Activated B cell treated with CpG ODN at 0.5 μM for 24 hours (primary cell): ENCODE results near the gene EXOSC1. TPM values are rescaled to one million over a fixed set of nuclear protein-coding genes. Genes with fewer than 3 reads are reported as not detected.
A peak's percentile ranks its signal among the peaks of the same experiment; 100 is the strongest.

Experiments used
- ATAC-seq: fragments of 200-7000 bp; cut with Tn5 transposase; one replicate; pipeline ENCODE4 v1.10.0; 2021; ENCODE audit warnings: low read depth, mild to moderate bottlenecking, moderate library complexity
- CTCF ChIA-PET: fragments of 350-600 bp; sonication (Branson Sonifier 250); formaldehyde crosslinking; loops from one replicate; lab custom pipeline; 2021; ENCODE audit warnings: antibody characterized with exemption; lab: Charles Lee
- POLR2A ChIA-PET: fragments of 350-600 bp; sonication (Branson Sonifier 250); formaldehyde crosslinking; loops from one replicate; lab custom pipeline; 2021; ENCODE audit warnings: antibody characterized with exemption; lab: Charles Lee
- DNase-seq: peaks from one replicate; pipeline ENCODE4 v3.0.0; 2022
- H3K27ac Mint-ChIP-seq: one replicate; pipeline ENCODE4 v1.8.0; 2020; ENCODE audit warnings: mixed read lengths
- H3K27me3 Mint-ChIP-seq: one replicate; pipeline ENCODE4 v1.8.0; 2021; ENCODE audit warnings: mixed read lengths
- H3K36me3 Mint-ChIP-seq: one replicate; pipeline ENCODE4 v1.8.0; 2021; ENCODE audit warnings: low read depth, mixed read lengths
- H3K4me1 Mint-ChIP-seq: one replicate; pipeline ENCODE4 v1.8.0; 2021; ENCODE audit warnings: mixed read lengths
- H3K4me3 Mint-ChIP-seq: one replicate; pipeline ENCODE4 v1.8.0; 2020; ENCODE audit warnings: mild to moderate bottlenecking, mixed read lengths
- H3K9me3 Mint-ChIP-seq: one replicate; pipeline ENCODE4 v1.8.0; 2020; ENCODE audit warnings: mixed read lengths
- intact Hi-C: fragments of 100-400 bp; cut with micrococcal nuclease; formaldehyde crosslinking; loops from one replicate; pipeline ENCODE4 v1.15.1; 2024
- total RNA-seq: library from RNA; stranded (reverse); gene quantifications from 2 replicates; pipeline ENCODE4 v1.2.3, GENCODE V29; 2022
- TF ChIP-seq, protein P1 (sequence below): fragments of 200-600 bp; IDR thresholded peaks from one replicate; pipeline ENCODE4 v1.8.0; 2022; ENCODE audit warnings: antibody characterized with exemption, mild to moderate bottlenecking

EXOSC1 gene
- total RNA-seq, 1 donor from 2014 or later: 53.8 TPM

DNA sequence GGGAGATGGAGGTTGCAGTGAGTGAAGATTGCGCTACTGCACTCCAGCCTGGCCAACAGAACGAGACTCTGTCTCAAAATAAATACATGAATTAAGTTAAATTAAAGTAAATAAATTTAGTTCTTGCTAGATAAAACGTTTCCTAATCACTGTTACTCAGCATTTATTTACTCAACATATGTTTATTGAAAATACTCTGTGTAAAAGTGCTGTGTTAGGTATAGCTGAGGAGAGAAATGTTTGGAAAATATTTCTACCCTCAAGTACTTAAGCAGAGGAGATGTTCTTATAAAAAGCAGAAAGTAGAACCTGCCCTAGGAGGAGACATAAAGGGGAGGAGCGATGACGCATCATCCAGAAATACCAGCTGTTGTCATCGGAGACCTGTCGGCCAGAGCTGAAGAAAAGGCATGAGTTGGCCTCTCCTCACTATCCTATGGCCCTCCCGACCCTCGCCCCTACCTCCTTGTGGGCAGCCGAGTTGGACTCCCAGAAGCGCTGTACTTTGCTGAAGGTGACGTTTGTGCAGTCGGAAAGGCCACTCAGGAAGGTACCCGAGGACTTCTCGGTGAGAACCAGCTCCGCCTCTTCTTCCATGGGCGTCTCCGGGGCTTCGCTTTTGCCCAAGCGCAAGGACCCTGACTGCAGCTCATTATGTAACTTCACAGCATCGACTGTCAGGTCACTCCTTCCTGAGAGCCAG is 45.8 kb downstream of the EXOSC1 start:
- Mint-ChIP-seq H3K4me3 (peak overlapping the region; percentile 91), H3K36me3 (peaks cover 19% of the 10 kb centered on the region), H3K27me3 (no peaks in the 10 kb centered on the region), H3K4me1 (peaks cover 17% of the 10 kb centered on the region), H3K9me3 (no peaks in the 10 kb centered on the region), H3K27ac (peak overlapping the region; percentile 92)
- ChIA-PET POLR2A (interaction anchor here (0.7 to 1.6 kb wide), 4 partner anchors 19 to 118 kb away, joined by 3 to 10 read pairs (median 3); no protein-coding TSS in a partner anchor), CTCF (interaction anchor here (0.8 kb wide), 1 partner anchor 122 kb away, joined by 3 read pairs; no protein-coding TSS in a partner anchor)
- ATAC-seq: peak; percentile 14
- intact Hi-C loops: no loop called here
- TF ChIP-seq, protein P1, sequence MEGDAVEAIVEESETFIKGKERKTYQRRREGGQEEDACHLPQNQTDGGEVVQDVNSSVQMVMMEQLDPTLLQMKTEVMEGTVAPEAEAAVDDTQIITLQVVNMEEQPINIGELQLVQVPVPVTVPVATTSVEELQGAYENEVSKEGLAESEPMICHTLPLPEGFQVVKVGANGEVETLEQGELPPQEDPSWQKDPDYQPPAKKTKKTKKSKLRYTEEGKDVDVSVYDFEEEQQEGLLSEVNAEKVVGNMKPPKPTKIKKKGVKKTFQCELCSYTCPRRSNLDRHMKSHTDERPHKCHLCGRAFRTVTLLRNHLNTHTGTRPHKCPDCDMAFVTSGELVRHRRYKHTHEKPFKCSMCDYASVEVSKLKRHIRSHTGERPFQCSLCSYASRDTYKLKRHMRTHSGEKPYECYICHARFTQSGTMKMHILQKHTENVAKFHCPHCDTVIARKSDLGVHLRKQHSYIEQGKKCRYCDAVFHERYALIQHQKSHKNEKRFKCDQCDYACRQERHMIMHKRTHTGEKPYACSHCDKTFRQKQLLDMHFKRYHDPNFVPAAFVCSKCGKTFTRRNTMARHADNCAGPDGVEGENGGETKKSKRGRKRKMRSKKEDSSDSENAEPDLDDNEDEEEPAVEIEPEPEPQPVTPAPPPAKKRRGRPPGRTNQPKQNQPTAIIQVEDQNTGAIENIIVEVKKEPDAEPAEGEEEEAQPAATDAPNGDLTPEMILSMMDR: no peak
- DNase-seq: peak; percentile 26

DNA sequence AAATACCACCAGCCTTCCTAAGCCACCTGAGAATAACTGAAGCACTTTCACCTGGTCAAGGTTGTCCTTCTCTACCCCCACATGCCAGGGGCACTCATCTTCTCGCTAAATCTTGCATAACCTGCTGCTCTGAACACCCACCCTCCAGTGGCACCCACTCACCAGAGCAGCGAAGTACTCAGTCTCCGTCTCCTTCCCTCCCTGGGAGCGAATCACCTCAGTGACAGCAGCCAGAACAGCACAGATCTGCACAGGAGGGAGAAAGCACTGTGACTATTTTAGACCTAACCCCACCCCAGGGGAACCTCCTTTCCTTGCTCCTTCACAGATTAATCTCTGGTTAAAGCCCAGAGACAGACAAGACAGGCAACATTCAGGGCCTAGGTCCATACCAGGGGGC is 49.8 kb downstream of the EXOSC1 start:
- no peak overlapping the region for H3K4me3 Mint-ChIP-seq
- H3K9me3 Mint-ChIP-seq: no peaks in the 10 kb centered on the region
- DNase-seq (no peak), ATAC-seq (no peak)
- peaks cover 13% of the 10 kb centered on the region for H3K4me1 Mint-ChIP-seq
- H3K27ac Mint-ChIP-seq: no peak overlapping the region
- intact Hi-C loops: no loop called here
- peaks cover 33% of the 10 kb centered on the region for H3K36me3 Mint-ChIP-seq
- no peaks in the 10 kb centered on the region for H3K27me3 Mint-ChIP-seq
- CTCF ChIA-PET: no interaction called here
- POLR2A ChIA-PET: interaction anchor here (0.9 kb wide), 1 partner anchor 81 kb away, joined by 10 read pairs; no protein-coding TSS in a partner anchor
- TF ChIP-seq, protein P1: no peak

DNA sequence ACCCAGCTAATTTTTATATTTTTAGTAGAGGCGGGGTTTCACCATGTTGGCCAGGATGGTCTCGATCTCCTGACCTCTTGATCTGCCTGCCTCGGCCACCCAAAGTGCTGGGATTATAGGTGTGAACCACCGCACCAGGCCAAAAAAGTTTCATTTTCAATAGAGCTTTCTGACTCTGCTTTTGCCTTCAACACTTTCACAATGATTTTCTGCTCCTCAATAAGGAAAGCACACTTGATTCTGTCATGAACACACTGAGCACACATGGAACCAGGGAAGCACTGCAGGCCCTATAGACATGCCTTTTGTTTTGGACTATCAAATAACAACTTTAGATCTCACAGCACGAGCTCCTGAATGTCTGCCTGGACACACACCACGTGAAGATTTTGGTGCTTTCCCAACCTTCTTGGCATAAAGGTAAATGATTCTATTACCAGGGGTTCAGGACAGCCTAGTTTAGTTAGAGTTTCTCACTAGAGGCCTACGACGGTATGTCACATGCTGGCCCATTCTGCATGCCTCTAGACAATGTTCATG is 52.7 kb downstream of the EXOSC1 start:
- peaks cover 54% of the 10 kb centered on the region for H3K36me3 Mint-ChIP-seq
- no peaks in the 10 kb centered on the region for H3K9me3 Mint-ChIP-seq
- H3K27me3 Mint-ChIP-seq: no peaks in the 10 kb centered on the region
- no peak overlapping the region for H3K4me3 Mint-ChIP-seq
- intact Hi-C loops: no loop called here
- CTCF ChIA-PET: no interaction called here
- no peaks in the 10 kb centered on the region for H3K4me1 Mint-ChIP-seq
- ATAC-seq (no peak), DNase-seq (no peak)
- TF ChIP-seq, protein P1: no peak
- H3K27ac Mint-ChIP-seq: no peak overlapping the region
- POLR2A ChIA-PET: interaction anchor here (0.5 kb wide), 1 partner anchor 85 kb away, joined by 3 read pairs; no protein-coding TSS in a partner anchor

DNA sequence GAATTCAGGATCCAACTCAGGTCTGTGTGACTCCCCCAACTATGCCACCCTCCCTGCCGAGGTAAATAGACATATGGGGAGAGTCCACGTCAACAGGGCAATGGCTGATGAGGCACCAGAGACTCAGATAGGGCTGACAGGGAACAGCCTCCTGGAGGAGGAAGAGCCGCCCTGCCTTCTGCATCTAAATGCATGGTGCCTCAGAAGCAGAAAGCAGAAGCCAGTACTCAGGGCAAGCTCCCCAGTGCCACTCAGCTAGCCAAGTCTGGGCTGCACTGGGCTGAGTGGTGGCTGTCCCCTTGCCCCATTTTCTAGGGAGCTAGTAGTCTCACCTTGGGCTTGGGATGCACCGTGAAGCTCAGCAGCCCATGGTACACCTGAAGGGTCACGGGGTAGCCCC is 55.7 kb downstream of the EXOSC1 start:
- Mint-ChIP-seq H3K4me1 (no peaks in the 10 kb centered on the region), H3K27ac (no peak overlapping the region)
- ATAC-seq: no peak

DNA sequence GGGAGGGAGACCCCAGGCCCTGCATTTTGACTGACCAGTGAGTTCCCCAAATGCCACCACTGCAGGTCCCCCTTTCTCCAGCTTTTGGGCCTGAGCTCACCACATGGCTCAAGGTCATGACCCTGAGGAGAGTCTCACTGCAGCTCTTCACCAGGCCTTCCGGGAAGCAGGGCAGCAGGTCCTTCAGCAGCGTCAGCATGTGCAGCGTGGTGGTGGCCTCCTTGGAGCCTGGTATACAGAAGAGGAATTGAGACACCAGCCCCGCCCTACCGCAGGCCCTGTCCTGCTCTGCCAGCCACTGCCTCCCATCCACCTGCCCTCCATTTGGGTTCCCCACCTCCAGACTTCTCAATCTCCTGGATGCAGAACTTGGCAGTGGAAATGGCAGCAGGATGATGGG is 57.7 kb downstream of the EXOSC1 start:
- H3K36me3 Mint-ChIP-seq: peaks cover 57% of the 10 kb centered on the region
- ChIA-PET CTCF (interaction anchor here (0.8 kb wide), 1 partner anchor 19 kb away, joined by 4 read pairs; no protein-coding TSS in a partner anchor), POLR2A (no interaction called here)

More for the DNA sequence above, 55.7 kb downstream of the EXOSC1 start:
- Mint-ChIP-seq H3K4me3 (no peak overlapping the region), H3K36me3 (peaks cover 61% of the 10 kb centered on the region), H3K9me3 (no peaks in the 10 kb centered on the region), H3K27me3 (no peaks in the 10 kb centered on the region)
- TF ChIP-seq, protein P1: no peak
- ChIA-PET CTCF (no interaction called here), POLR2A (no interaction called here)
- intact Hi-C loops: no loop called here
- no peak for DNase-seq

More for the DNA sequence above, 57.7 kb downstream of the EXOSC1 start:
- DNase-seq: no peak
- no peak for ATAC-seq
- intact Hi-C loops: no loop called here
- Mint-ChIP-seq H3K27me3 (no peaks in the 10 kb centered on the region), H3K9me3 (no peaks in the 10 kb centered on the region), H3K27ac (no peak overlapping the region), H3K4me1 (no peaks in the 10 kb centered on the region), H3K4me3 (no peak overlapping the region)
- TF ChIP-seq, protein P1: no peak
